Measurements from ENCODE around the gene CABLES1.
"Not testable (repeated sequence)": the region's sequence is repeated elsewhere in the genome, so short reads cannot be mapped to it uniquely, and the experiment has no call there.

CABLES1 gene

DNA sequence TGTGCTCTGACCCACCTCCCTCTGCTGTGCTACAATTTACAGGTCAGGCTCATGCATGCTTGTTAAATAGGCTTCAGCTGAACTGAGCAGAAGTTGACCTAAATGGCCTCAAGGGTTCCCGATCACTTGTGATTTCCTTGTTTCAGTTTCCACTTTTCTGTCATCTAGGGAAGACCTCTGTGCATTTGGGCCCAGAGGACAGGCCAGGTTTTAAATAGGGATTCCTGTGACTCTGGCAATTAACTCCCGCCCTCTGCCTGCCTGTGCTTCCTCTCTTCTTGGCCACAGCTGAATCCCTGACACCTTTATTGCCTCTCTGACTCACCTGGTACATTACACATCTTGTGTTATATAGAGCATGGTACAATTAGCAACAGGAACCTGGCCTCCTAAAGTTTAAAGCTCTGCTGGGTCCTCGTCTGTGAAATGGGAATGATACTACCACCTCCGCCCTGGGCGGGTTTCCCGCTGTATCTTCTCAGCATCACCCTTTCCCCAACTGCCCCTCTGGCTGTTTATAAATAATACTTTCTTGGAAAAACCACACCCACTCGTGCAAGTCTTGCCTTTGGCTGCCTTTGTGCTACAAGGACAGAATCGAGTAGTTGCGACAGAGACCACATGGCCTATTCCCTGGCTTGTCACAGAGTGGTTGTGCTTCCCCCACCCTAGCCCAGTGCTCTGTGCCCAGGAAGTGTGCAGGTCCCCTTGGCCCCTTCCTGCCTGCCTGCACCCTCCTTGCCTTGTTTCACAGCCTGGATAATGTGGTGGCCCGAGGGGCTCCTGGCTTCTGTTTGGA is 7.9 kb downstream of the CABLES1 start:
- no peak for DNase-seq

DNA sequence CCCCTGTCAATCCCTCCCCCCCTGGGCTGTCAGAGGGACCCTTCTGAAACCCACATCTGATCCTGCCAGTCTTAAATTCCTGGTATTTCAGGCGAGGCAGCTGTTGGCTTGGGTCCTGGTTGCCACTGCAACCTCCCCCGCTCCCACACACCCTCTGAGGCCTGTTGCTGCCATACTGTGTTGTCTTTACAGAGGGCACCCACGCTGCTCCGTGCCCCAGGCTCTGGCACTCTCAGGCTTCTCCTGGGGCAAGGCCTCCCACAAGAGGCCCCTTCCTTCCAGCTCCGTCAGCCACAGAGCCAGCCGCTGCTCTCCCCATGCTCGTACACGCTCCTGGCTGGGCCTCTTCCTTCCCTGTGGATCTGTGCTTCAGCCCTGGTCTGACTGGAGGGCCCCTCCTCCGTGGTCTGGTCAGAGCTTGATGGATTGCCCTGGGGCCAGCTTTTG is 8.6 kb downstream of the CABLES1 start:
- peak; percentile 62 for DNase-seq

DNA sequence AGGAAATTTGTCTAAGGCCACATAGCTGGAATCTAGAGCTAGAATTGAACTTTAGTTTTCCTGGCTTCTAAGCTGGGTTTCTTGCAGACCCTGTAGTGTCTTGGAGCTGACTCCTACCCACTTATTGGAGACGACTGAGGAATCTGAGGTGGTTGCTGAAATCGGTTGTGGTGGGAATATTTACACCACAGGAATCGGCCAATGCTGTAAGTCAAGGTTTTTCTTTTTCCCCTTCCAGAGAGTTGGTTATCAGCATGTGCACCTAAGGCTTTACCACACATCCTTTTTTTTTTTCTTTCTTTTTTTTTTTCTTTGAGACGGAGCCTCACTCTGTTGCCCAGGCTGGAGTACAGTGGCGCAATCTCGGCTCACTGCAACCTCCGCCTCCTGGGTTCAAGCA is 9.4 kb downstream of the CABLES1 start:
- no peak for DNase-seq

DNA sequence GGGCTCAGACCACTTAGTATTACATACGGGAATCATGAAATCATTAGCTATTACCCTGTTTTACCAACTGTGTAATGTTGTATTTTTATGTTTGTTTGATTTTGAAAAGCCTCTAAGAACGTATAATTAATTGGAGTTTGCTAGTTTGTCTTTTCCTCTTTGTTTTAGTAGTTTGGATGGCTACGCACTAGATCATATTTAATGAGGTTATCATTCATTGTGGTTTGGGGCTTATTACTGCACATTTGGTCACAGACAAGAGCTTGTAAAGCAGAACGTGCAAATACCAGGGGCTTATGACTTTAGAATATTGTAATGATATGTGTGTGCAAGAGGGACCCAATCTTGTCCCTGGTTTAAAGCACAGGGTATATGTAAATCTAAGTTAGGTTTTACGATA is 10.3 kb downstream of the CABLES1 start:
- DNase-seq, result no peak

DNA sequence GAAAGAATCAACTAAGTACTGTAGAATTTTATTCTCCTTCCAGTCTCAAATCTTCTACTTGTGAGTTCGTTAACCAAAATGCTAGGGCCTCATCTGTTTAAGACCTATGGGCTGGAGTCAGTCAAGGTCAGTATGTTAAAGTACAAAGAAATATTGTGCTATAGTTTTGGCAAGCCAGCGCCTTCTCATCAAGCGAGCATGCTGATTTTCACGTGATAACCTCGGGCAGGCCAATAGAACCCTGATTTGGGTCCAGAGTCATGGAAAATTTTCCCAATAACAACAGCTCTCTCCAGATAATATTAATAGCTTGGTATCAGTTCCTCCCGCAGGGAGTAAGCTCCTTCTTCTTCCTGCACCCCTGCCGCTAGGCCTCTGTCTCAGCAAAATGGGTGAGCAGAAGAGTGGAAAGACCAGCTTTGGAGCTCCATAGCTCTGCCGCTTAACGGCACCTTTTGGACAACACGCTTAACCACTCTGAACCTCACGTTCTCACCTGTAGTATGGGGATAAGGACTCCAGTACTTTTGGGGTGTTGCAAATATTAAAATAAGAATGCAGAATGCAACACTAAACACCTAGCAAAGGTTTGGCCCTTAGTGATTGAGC is 11.7 kb downstream of the CABLES1 start:
- DNase-seq, result no peak

DNA sequence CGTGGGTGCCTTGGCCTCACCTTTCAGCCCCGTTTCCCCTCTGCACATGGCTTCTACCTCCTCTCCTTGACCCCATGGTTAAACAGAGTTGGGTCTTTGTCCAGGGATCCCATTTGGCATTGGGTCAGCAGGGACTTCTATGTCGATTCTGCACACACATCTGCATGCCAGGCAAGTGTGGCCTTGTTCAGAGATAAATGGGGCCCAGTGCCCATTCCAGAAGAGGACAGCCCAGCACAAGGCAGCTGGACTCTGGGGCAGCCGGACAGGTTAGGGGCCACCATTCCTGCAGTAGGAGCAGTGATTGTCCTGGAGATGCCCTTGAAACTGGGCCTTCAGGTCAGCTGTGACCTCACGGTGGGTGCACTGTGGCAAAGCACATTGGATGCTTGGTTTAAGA is 13.1 kb downstream of the CABLES1 start:
- DNase-seq, result no peak

DNA sequence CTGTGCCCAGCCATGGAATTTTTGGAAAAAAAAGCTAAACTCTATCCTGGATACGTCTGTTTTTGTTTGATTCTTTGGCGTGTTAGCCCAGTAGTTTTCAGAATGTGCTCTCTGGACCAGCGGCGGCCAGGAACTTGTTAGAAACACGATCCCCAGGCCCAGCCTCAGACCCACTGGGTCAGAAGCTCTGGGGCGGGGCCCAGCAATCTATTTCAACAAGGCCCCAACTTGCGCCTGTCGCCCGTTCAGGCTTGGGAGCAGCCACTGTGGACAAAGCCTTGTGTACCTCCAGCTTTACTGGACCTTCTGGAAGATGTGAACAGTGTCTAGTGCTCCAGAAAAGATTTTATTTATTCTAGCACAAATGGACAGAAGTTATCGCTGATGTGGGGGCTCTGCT is 14.3 kb downstream of the CABLES1 start:
- DNase-seq, result no peak

DNA sequence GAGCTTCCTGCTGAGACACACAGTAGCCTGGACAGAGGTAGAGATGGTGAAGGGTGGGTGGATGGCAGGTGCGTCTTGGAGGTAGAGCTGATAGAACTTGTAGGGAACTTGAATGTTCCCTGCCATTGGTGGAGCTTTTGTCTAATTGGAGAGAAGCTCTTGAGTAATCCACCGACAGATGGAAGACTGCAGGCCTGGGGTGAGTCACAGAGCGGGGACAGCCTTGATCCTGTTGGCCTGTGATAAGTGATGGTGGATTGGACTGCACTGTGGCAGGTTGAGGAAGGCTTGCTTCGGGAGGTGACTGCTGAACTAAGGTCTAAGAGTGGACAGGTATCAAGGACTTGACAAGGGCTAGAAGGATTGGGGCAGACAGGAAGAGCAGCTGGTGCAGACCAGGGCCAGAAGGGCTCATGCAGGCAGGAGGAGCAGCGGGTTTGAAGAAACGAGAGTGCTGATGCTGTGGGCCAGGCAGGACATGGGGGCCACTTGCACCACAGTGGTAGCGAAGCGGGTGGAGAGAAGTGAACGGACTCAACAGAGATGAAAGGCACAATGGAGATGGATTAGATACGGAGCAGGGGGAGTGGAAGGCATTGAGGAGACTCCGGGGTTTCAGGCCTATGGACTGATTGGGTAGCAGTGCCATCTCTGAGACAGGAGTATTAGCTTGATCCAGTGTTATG is 16.3 kb downstream of the CABLES1 start:
- no peak for DNase-seq

DNA sequence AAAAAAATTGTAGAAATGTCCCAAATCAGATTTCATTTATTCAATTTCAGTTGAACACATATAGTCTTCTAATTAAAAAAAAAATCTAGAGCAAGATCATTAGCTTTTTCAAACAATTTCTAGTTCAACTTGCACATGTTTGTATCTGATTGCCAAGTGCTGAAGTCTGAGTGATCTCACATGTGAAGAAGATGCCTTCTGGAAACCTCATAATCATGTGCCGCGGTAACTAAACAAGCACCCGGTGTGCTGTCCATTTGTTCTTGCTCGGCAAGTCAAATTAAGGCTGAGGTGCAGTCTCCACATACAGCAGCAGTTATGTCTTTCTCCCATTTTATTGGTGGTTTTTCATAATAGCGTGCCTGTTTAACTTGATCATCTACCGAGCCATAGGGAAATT is 18.7 kb downstream of the CABLES1 start:
- no peak for DNase-seq

DNA sequence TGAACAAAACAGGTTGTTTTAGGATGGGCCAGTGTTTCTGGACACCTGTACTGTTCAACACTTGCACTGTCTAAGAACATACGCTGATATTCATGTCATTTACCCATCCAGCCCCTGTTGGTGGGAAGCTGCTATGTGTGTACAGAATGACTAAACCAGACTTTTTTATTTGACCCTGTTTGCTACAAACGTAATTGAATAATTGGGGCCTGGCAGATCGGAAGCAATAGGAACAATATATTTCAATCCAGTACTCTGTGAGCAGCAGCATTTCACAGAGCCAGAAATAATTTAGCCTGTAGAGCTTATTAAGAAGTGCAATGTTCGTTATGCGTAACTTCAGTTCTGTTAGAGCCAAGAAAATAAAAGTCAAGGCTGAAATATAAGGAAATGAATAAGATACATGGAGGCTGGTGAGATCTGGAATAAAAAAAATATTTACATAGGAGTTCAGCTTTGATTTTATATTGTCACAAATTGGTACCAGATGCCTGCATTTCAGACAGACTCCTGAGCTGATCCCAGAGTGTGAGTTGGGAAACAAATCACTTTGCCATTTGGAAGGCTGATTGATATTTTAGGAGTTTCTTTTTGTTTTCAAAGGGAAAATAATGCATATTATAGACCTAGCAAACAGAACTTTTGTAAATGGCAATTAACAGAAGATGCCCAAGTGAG is 19.7 kb downstream of the CABLES1 start:
- no peak for DNase-seq

DNA sequence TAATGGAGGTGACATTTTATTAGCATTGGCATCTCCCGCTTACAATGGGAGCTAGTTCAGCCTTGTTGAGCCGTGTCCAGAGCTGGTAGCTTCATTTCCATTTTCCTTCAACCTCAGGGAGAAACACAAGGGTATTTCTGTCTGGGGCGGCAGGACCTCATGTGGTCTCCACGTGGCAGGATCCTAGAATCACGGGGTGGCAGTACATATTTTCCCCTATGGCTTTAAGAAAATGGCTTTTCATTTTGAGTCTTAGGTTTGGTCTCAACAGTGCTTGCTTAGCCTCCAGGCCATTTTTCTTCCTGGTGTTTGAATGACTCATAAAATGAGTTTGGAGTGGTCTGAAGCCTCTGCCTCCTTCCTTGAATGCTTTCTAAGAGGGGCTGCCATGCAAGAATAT is 20.3 kb downstream of the CABLES1 start:
- no peak for DNase-seq

DNA sequence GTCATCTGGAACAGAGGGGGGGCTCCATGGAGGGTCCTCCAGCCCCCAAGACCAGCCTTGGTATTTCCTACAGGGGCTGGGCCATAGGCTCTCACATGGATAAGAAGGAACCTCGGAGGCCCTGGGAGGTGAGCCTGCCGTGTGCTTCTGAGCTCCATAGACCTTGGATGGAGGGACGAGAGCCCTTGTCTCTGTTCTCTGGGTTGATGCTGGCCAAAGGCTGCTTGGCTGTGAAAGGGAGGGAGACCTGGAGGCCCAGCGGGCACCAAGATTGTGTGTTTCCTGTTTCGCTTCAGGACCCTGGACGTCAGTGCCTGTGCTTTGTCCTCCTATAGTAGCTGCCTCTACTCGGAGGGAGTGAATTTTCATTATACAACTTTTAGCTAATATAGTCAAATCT is 20.8 kb downstream of the CABLES1 start:
- no peak for DNase-seq

DNA sequence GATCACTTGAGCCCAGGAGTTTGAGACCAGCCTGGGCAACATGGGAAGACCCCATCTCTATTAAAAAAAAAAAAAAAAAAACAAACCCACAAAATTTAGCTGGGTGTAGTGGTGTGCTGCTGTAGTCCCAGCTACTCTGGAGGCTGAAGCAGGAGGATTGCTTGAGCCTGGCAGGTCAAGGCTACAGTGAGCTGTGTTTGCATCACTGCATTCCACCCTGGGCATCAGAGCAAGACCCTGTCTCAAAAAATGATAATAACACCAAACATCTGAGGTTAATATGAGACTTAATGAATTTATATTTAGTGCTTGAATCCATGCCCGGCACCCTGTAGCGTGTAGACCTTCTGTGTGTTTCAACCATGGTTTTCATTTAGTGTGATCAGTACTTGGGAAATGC is 22.8 kb downstream of the CABLES1 start:
- DNase-seq, result no peak

DNA sequence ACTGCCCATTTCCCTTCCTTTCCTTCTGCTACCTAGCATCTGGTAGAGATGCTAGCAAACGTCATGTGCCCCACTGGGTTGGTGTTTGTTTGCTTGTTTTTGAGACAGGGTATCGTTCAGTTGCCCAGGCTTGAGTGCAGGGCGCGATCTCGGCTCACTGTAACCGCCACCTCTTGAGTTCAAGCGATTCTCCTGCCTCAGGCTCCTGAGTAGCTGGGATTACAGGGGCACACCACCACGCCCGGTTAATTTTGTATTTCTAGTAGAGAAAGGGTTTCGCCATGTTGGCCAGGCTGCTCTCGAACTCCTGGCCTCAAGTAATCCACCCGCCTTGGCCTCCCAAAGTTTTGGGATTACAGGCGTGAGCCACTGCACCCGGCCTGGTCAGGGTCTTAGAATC is 23.6 kb downstream of the CABLES1 start:
- not testable (repeated sequence) for DNase-seq

DNA sequence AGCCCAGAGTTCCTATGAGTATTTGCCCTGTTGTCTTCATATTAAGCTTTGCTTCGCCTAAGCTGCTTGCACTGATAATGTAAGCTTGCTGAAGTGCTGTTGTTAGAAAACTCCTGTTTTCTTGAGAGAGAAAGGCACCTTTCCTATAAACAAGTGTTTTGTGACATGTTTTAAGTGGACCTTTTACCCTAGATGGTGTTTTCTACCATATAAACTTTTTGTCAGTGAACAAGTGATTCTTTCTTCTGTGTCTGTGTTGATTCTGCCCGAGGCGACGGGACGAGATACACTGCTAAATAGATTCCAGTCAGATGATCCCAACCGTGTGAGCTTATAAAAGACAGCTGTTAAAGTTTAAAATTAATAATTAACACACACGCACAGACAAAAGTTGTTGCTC is 24.1 kb downstream of the CABLES1 start:
- DNase-seq, result no peak

DNA sequence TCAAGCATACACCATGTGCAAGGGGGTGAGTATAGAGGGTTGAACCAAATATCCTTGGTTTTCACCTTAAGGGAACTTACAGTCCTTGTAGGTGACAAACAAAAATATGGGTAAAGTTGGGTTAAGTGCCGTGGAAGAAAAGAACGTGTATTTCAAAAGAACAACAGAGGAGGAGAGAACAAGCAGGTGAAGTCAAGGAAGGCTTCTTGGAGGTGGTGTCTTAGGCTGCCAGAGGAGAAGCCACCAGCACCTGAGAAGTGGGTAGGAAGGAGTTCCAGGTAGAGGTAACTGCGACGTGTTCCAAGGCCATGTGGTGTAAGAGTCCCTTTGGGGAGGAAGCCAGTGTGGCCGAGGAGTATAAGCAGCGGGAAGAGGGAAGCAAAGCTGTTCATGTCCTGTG is 27.2 kb downstream of the CABLES1 start:
- no peak for DNase-seq

DNA sequence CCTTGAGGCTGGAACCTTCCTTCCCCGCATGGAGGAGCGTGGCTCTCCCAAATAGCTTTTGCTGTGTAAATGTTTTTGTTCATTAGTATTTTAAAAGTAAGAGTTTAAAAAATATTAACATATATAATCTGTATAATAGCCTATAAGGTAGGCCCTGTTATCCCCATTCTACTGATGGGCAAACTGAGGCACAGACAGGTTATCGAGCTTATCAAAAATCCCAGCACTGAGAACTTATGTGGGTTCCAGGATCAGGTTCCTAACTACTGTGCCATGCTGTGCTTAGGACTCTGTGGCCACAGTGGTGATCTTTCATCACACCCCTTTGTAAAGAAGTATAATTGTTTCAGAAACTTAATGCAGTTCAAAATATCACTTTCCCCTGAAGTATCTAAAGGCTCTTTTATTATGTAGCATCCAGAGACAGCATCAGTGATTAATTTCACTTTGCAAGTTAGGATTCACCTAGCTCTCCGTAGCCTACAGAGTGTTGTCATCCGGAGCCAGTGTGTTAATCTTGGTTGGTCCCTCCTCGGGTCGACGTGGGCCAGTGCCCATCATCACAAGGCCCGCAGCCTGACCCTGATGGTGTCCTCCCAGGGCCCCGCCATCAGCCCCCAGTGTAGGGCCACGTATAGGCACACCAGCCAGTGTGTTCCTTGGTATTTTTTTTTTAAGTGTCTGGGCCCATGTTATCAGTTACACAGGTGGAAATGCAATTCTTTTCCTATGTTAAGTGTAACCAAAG is 28.7 kb downstream of the CABLES1 start:
- no peak for DNase-seq

DNA sequence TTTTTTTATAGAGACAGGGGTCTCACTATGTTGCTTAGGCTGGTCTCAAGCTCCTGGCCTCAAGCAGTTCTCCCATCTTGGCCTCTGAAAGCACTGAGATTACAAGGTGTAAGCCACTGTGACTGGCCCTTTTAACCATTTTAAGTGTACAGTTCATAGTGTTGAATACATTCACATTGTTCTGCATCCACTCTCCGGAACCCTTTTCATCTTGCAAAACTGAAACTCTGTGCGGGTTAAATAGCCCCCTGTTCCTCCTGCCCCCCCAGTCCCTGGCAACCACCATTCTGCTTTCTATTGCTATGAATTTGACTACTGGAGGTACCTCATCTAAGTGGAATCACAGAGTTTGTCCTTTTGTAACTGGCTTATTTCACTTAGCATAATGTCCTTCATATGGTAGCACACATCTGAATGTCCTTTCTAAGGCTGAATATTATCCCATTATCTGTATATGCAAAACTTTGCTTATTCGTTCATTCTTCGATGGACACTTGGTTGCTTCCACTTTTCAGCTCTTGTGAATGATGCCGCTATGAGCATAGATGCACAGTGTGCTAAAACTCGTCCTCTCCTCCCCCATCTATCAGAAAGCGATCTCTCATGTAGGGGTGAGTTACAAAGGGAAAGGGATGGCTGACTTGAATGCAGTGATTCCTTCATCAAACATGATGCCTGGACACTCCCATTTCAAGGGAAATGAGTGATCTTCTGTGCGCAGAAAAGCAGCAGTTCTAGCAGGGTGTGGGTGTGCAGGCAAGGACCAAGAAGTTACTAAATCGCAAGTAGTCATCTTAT is 30.2 kb downstream of the CABLES1 start:
- DNase-seq, result no peak

DNA sequence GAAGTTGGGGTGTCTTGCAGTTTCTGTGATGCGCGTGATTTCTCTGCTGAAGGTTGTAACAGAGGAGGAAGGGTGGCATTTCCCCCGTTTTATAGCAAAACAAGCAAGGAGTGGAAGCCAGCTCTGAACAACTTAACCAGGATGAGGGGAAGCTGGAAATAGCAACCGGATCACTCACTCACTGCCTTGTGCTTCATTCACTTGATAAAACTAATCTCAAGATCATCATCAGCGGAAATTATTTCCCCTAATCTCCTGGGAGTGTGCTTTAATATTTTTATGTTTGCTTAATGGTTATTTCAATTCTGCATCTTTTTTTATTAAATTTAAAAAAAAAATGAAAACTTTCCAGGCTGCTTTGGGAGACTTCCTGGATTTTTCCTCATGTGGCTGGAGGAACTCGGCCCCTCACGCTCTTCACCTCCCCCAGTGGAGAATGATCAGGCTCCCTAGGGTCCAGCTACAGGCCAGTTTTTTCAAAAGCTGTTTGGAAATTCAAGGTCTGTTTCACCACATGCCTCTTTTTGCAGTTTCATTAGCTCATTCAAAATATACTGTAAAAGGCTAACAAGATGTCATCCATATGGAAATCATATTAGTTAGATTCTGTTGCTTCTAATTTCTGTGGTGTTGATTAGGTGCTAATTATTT is 31.7 kb downstream of the CABLES1 start:
- DNase-seq, result no peak

DNA sequence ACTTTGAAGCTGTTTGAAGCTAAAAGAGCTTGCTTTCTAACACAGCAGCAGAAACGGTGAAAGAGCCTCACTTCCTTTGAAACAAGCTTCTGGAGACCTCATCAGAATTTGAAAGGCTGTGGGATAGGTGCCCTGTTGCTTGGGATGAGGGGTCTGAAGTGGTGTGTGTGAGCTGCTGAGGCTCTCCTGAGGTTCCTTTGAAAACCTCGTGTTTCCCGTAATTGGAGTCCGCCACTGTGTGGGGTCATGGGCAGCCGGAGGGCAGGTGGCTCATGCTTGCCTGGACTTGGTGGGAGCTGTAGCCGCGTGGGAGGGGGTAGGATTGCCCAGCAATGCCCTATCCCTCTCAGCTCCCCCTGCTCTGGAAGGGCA is 34.4 kb downstream of the CABLES1 start:
- no peak for DNase-seq

DNA sequence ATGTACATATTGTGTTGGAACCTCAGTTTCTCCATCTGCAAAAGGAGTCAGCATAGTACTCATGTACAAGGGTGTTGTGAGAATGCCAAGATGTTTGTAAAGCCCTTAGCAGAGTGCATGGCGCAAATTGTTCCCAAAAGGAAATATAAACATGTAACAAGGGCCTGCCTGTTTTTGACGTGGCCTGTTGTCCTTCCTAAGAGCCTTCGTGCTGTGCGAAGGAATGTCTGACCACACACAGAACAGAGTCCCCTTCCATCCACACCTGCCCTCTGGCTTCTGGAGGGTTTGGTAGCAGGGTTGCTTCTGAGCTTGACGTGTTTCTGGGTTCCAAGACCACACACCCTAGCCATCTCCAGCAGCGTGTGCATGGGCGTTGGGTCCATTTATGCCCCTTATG is 34.9 kb downstream of the CABLES1 start:
- DNase-seq, result no peak

Measured in GDM1 (cell line).